Fibroblast of lung (primary cell): Measurements from ENCODE around the gene SRSF2. TPM values are rescaled to one million over a fixed set of nuclear protein-coding genes. Genes with fewer than 3 reads are reported as not detected.
"Not testable (repeated sequence)": the region's sequence is repeated elsewhere in the genome, so short reads cannot be mapped to it uniquely, and the experiment has no call there.

Experiments
- DNase-seq, 2 donors: peaks; one replicate each; pipeline versions ENCODE4 v3.0.0 to v3.0.0-alpha.2; 2010; ENCODE audit warnings: low read depth in 2 of 2
- H2AFZ ChIP-seq: 2 replicates; pipeline ENCODE4 v1.5.1; 2012; ENCODE audit warnings: low read length, control low read depth, inconsistent platforms
- H3K27ac ChIP-seq: 2 replicates; pipeline ENCODE4 v1.5.1; 2011; ENCODE audit warnings: low read length, control low read depth; ENCODE audit not compliant: insufficient read depth
- H3K27me3 ChIP-seq: 2 replicates; pipeline ENCODE4 v1.5.1; 2011; ENCODE audit warnings: mild to moderate bottlenecking, low read length; ENCODE audit not compliant: control insufficient read depth, insufficient read depth
- H3K36me3 ChIP-seq: 2 replicates; pipeline ENCODE4 v1.5.1; 2011; ENCODE audit warnings: low read length; ENCODE audit not compliant: control insufficient read depth, insufficient read depth
- H3K4me1 ChIP-seq: 2 replicates; pipeline ENCODE4 v1.5.1; 2011; ENCODE audit warnings: low read length; ENCODE audit not compliant: control insufficient read depth, insufficient read depth; ENCODE audit errors: extremely low read depth
- H3K4me2 ChIP-seq: 2 replicates; pipeline ENCODE4 v1.5.1; 2011; ENCODE audit warnings: low read length, control low read depth; ENCODE audit not compliant: insufficient read depth; ENCODE audit errors: extremely low read depth
- H3K4me3 ChIP-seq, 4 experiments: fragments of 200-600 bp in 1 of 4; sonication (generic) in 1 of 4; replicated peaks in 1 of 4; 2 replicates each; pipeline ENCODE4 v1.5.1; 2011 to 2016; ENCODE audit warnings: low read length in 4 of 4, low read depth in 3 of 4, mild to moderate bottlenecking in 3 of 4, control low read depth in 2 of 4, inconsistent platforms in 1 of 4, mixed read lengths in 1 of 4; ENCODE audit not compliant: insufficient read depth in 1 of 4; ENCODE audit errors: control extremely low read depth in 1 of 4
- H3K79me2 ChIP-seq: 2 replicates; pipeline ENCODE4 v1.5.1; 2012; ENCODE audit warnings: mild to moderate bottlenecking, low read length, inconsistent platforms; ENCODE audit not compliant: control insufficient read depth, insufficient read depth
- H3K9ac ChIP-seq: 2 replicates; pipeline ENCODE4 v1.5.1; 2011; ENCODE audit warnings: mild to moderate bottlenecking, low read length, control low read depth; ENCODE audit not compliant: insufficient read depth
- H3K9me3 ChIP-seq: 2 replicates; pipeline ENCODE4 v1.5.1; 2012; ENCODE audit warnings: low read depth, low read length; ENCODE audit not compliant: control insufficient read depth, insufficient read depth
- H4K20me1 ChIP-seq: 2 replicates; pipeline ENCODE4 v1.5.1; 2011; ENCODE audit warnings: low read length; ENCODE audit not compliant: control insufficient read depth, insufficient read depth; ENCODE audit errors: extremely low read depth
- CTCF ChIP-seq, 2 donors: IDR thresholded peaks in 1 of 2; conservative IDR thresholded peaks in 1 of 2; 1 replicate in 1 of 2; 2 replicates in 1 of 2; pipeline ENCODE4 v1.5.1; 2011 to 2012; ENCODE audit warnings: low read length in 2 of 2, control low read depth in 1 of 2, inconsistent platforms in 1 of 2, low read depth in 1 of 2, mild to moderate bottlenecking in 1 of 2
- EZH2 ChIP-seq: IDR thresholded peaks from 2 replicates; pipeline ENCODE4 v1.5.1; 2012; ENCODE audit warnings: low read length, control low read depth, mild to moderate bottlenecking; ENCODE audit errors: missing control alignments
- polyA plus RNA-seq, 2 donors: library from polyadenylated mRNA; depleted of rRNA in 1 of 2; stranded (reverse) in 1 of 2; unstranded in 1 of 2; fragments of >200 nt; gene quantifications; 2 replicates each; pipeline ENCODE4 v1.2.1, GENCODE V29; 2011 to 2012; ENCODE audit warnings: missing spikeins in 1 of 2
- total RNA-seq: library from RNA; depleted of rRNA; stranded (reverse); fragments of >200 nt; gene quantifications from 2 replicates; pipeline ENCODE4 v1.2.1, GENCODE V29; 2014

SRSF2 gene
- total and polyA plus RNA-seq, 2 donors (not counting 1 experiment from before 2014, with no cell fraction given), result 77.5 to 203 TPM

- no peaks in the 10 kb centered on the region for H3K9me3 ChIP-seq
- H4K20me1 ChIP-seq, result no peaks in the 10 kb centered on the region
- H3K4me2 ChIP-seq, result peak within 1 kb of the TSS; percentile 97
- H3K27me3 ChIP-seq, result no peaks in the 10 kb centered on the region
- H3K79me2 ChIP-seq, result peaks cover 43% of the 10 kb centered on the region
- peak within 1 kb of the TSS; percentile 72 for H3K9ac ChIP-seq
- peak within 1 kb of the TSS; percentile 75 to 81 (median 78) for H3K4me3 ChIP-seq
- H3K4me1 ChIP-seq, result peaks cover 30% of the 10 kb centered on the region
- H3K36me3 ChIP-seq, result peaks cover 10% of the 10 kb centered on the region
- peak; percentile 51 to 67 for DNase-seq
- TF ChIP-seq CTCF (conservative IDR thresholded peaks at IDR 0.05 in 1 of 2, IDR thresholded peaks at IDR 0.05 in 1 of 2; ENCODE audit: low read depth in 1 of 2, low read length in 2 of 2) (no peak), EZH2 (no peak)
- no peak within 1 kb of the TSS for H2AFZ ChIP-seq
- peak within 1 kb of the TSS; percentile 99 for H3K27ac ChIP-seq
These were observed 26.1 kb downstream of the SRSF2 start, which contains the start of gene MXRA7 for GRCh38 chr17:76710863-76711611. TSS of gene MXRA7 (minus strand) at chr17:76710965. CDS start at chr17:76710946, 19 bp downstream.

GRCh38 chr17:76709951-76710862 is 26.9 kb downstream of the SRSF2 start:
- Histone ChIP-seq H3K4me1 (peaks cover 22% of the 10 kb centered on the region), H3K27ac (peak overlapping the region; percentile 99), H3K4me2 (peak overlapping the region; percentile 97), H3K9ac (peak overlapping the region; percentile 72), H3K4me3 (peak overlapping the region; percentile 75 to 81 (median 78)), H3K79me2 (peaks cover 48% of the 10 kb centered on the region)
- H2AFZ ChIP-seq, H3K9me3 ChIP-seq, H4K20me1 ChIP-seq, H3K36me3 ChIP-seq, H3K27me3 ChIP-seq: not testable (repeated sequence)
- peak; percentile 45 to 60 for DNase-seq

GRCh38 chr17:76709077-76709950 is 27.8 kb downstream of the SRSF2 start:
- Histone ChIP-seq H4K20me1 (no peaks in the 10 kb centered on the region), H3K4me1 (peaks cover 19% of the 10 kb centered on the region), H3K79me2 (peaks cover 53% of the 10 kb centered on the region), H3K27me3 (no peaks in the 10 kb centered on the region), H3K27ac (peak overlapping the region; percentile 99), H3K9me3 (no peaks in the 10 kb centered on the region), H3K9ac (peak overlapping the region; percentile 72), H2AFZ (no peak overlapping the region), H3K36me3 (peaks cover 4% of the 10 kb centered on the region), H3K4me3 (peak overlapping the region; percentile 75 to 81 (median 78)), H3K4me2 (peak overlapping the region; percentile 97)
- TF ChIP-seq CTCF (conservative IDR thresholded peaks at IDR 0.05 in 1 of 2, IDR thresholded peaks at IDR 0.05 in 1 of 2; ENCODE audit: low read depth in 1 of 2, low read length in 2 of 2) (no peak), EZH2 (no peak)
- peak; percentile 97 to 100 for DNase-seq
